Measurements from ENCODE around the gene AKAP7.

Gene AKAP7

DNA sequence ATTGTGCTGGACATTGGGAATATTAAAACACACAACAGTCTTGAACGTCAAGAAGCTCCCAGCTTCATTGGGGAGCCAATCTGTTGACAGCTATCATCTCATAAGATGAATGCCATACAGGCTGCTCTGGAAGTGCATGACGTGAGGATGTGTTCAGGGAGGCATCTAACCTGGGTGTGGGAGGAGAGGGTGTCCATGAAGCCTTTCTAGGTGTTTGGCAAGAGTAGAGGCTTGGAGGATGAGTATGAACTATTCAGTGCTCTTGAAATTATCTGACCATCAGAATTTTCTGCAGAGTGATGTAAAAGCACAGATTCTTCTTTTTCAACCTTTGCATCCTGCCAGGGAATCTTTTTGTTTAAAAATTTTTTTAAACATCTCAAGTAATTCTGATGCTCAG, 11.6 kb downstream of the AKAP7 start:
- ChIA-PET POLR2A (no interaction called here), CTCF (no interaction called here)
- no peaks in the 10 kb centered on the region for H3K4me1 ChIP-seq (ENCODE audit: control insufficient read depth, insufficient read depth, low read length)
- peaks cover 0 to 6% of the 10 kb centered on the region in 2 experiments for H3K36me3 ChIP-seq (ENCODE audit: control insufficient read depth in 2 of 2, insufficient read depth in 1 of 2, low read length in 2 of 2)
- TF ChIP-seq, protein P1, sequence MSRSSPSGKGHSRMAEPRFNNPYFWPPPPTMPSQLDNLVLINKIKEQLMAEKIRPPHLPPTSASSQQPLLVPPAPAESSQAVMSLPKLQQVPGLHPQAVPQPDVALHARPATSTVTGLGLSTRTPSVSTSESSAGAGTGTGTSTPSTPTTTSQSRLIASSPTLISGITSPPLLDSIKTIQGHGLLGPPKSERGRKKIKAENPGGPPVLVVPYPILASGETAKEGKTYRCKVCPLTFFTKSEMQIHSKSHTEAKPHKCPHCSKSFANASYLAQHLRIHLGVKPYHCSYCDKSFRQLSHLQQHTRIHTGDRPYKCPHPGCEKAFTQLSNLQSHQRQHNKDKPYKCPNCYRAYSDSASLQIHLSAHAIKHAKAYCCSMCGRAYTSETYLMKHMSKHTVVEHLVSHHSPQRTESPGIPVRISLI (tag by site-specific recombination; IDR thresholded peaks at IDR 0.05): no peak
- TF ChIP-seq ZNF335 (tag by site-specific recombination; conservative IDR thresholded peaks at IDR 0.05) (no peak), ZNF2 (tag by site-specific recombination; IDR thresholded peaks at IDR 0.05) (no peak), ZNF529 (tag by site-specific recombination; IDR thresholded peaks at IDR 0.05; ENCODE audit: insufficient replicate concordance) (no peak), REPIN1 (tag by site-specific recombination; IDR thresholded peaks at IDR 0.05; ENCODE audit: low read depth) (no peak), ZNF175 (tag by site-specific recombination; IDR thresholded peaks at IDR 0.05) (no peak), ZNF571 (tag by site-specific recombination; IDR thresholded peaks at IDR 0.05) (no peak)
- H3K9me3 ChIP-seq (ENCODE audit: control insufficient read depth, insufficient read depth, low read depth, low read length): no peaks in the 10 kb centered on the region
- H3K27ac ChIP-seq (ENCODE audit: extremely low read depth, low read depth, low read length): no peak overlapping the region
- no peak overlapping the region for H3K4me3 ChIP-seq (ENCODE audit: low read depth, low read length)

DNA sequence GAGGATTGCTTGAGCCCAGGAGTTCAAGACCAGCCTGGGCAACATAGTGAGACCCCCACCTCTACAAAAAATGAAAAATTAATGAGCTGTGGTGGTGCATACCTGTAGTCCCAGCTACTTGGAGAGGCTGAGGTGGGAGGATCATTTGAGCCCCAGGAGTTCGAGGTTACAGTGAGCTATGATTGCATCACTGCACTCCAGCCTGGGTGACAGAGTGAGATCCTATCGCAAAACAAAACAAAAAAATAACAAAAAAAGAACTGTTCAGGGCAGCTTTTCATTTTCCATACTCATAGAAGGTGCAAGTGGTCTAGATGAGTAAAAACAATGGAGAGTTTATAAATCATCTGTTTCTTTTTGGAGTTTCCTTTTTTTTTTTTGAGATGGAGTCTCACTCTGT, 21.1 kb downstream of the AKAP7 start:
- CTCF ChIA-PET: no interaction called here
- no peak for TF ChIP-seq ZNF560 (tag by site-specific recombination; IDR thresholded peaks at IDR 0.05; ENCODE audit: borderline replicate concordance)
- no peak for TF ChIP-seq SETDB1 (IDR thresholded peaks at IDR 0.05; ENCODE audit: insufficient read length, low read length)
- TF ChIP-seq SP3 (tag by site-specific recombination; IDR thresholded peaks at IDR 0.05): no peak
- TF ChIP-seq SCRT2 (tag by site-specific recombination; IDR thresholded peaks at IDR 0.05): no peak
- TF ChIP-seq ZNF830 (tag by site-specific recombination; IDR thresholded peaks at IDR 0.05; ENCODE audit: low read depth): no peak
- Histone ChIP-seq H3K4me1 (ENCODE audit: control insufficient read depth, insufficient read depth, low read length) (peaks cover 6% of the 10 kb centered on the region), H3K4me3 (ENCODE audit: low read depth, low read length) (no peak overlapping the region), H3K36me3 (ENCODE audit: control insufficient read depth in 2 of 2, insufficient read depth in 1 of 2, low read length in 2 of 2) (no peaks in the 10 kb centered on the region), H3K9me3 (ENCODE audit: control insufficient read depth, insufficient read depth, low read depth, low read length) (no peaks in the 10 kb centered on the region), H3K27ac (ENCODE audit: extremely low read depth, low read depth, low read length) (no peak overlapping the region)
- POLR2A ChIA-PET: no interaction called here

DNA sequence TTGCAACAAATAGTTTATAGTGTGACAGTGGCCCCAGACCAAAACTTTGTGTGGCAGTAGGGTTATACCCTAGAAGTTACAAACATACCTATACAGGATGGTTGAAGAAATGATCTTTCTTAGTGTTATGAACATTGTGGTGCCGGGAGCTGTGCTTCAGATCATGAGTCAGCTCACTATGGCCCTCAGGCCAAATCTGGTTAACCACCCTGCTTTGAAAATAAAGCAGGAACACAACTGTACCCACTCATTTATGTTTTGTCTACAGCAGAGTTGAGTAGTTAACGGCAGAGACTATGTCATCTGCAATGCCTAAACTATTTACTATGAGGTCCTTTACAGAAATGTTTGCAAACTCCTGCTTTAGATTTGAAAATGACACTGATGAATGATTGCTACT, 24.3 kb downstream of the AKAP7 start:
- no peaks in the 10 kb centered on the region for H3K9me3 ChIP-seq (ENCODE audit: control insufficient read depth, insufficient read depth, low read depth, low read length)
- ChIA-PET CTCF (interaction anchor here (1.1 kb wide), 1 partner anchor 275 kb away, joined by 7 read pairs; no protein-coding TSS in a partner anchor), POLR2A (interaction anchor here (0.6 kb wide), 1 partner anchor 300 kb away, joined by 5 read pairs; no protein-coding TSS in a partner anchor)
- TF ChIP-seq ZNF16 (tag by site-specific recombination; IDR thresholded peaks at IDR 0.05; ENCODE audit: low read depth) (no peak), ZNF660 (tag by site-specific recombination; IDR thresholded peaks at IDR 0.05) (0 out of 2 replicates have a peak, but pooled peaks have one; percentile 16)
- no peak overlapping the region for H3K4me3 ChIP-seq (ENCODE audit: low read depth, low read length)
- H3K36me3 ChIP-seq (ENCODE audit: control insufficient read depth in 2 of 2, insufficient read depth in 1 of 2, low read length in 2 of 2): no peaks in the 10 kb centered on the region
- peaks cover 6% of the 10 kb centered on the region for H3K4me1 ChIP-seq (ENCODE audit: control insufficient read depth, insufficient read depth, low read length)
- no peak overlapping the region for H3K27ac ChIP-seq (ENCODE audit: extremely low read depth, low read depth, low read length)

DNA sequence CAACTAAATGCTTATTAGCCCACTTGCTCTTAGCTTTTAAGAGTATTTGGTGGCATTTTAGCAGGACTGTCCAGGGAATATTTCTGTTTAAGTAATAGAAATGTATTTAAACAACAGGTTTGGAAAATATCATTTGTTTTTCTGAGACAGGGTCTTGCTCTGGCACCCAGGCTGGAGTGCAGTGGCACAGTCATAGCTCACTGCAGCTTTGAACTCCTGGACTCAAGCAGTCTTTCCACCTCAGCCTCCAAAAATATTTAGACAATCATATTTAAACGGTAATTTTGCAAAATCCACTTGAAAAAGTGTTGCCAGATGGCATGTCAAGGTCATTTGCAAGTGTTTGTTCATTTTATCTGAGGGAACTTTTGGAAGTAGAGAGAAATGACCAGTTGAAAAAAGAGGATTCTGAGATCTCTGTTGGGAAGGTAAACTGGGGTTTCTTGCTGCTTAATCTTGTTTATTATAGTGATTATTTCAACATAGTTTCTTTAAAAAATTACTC, 25.0 kb downstream of the AKAP7 start:
- Histone ChIP-seq H3K9me3 (ENCODE audit: control insufficient read depth, insufficient read depth, low read depth, low read length) (no peaks in the 10 kb centered on the region), H3K36me3 (ENCODE audit: control insufficient read depth in 2 of 2, insufficient read depth in 1 of 2, low read length in 2 of 2) (no peaks in the 10 kb centered on the region), H3K4me1 (ENCODE audit: control insufficient read depth, insufficient read depth, low read length) (peaks cover 6% of the 10 kb centered on the region), H3K27ac (ENCODE audit: extremely low read depth, low read depth, low read length) (no peak overlapping the region), H3K4me3 (ENCODE audit: low read depth, low read length) (no peak overlapping the region)
- CTCF ChIA-PET: interaction anchor here (1.1 kb wide), 1 partner anchor 275 kb away, joined by 7 read pairs; no protein-coding TSS in a partner anchor
- POLR2A ChIA-PET: no interaction called here
- TF ChIP-seq, protein P2, sequence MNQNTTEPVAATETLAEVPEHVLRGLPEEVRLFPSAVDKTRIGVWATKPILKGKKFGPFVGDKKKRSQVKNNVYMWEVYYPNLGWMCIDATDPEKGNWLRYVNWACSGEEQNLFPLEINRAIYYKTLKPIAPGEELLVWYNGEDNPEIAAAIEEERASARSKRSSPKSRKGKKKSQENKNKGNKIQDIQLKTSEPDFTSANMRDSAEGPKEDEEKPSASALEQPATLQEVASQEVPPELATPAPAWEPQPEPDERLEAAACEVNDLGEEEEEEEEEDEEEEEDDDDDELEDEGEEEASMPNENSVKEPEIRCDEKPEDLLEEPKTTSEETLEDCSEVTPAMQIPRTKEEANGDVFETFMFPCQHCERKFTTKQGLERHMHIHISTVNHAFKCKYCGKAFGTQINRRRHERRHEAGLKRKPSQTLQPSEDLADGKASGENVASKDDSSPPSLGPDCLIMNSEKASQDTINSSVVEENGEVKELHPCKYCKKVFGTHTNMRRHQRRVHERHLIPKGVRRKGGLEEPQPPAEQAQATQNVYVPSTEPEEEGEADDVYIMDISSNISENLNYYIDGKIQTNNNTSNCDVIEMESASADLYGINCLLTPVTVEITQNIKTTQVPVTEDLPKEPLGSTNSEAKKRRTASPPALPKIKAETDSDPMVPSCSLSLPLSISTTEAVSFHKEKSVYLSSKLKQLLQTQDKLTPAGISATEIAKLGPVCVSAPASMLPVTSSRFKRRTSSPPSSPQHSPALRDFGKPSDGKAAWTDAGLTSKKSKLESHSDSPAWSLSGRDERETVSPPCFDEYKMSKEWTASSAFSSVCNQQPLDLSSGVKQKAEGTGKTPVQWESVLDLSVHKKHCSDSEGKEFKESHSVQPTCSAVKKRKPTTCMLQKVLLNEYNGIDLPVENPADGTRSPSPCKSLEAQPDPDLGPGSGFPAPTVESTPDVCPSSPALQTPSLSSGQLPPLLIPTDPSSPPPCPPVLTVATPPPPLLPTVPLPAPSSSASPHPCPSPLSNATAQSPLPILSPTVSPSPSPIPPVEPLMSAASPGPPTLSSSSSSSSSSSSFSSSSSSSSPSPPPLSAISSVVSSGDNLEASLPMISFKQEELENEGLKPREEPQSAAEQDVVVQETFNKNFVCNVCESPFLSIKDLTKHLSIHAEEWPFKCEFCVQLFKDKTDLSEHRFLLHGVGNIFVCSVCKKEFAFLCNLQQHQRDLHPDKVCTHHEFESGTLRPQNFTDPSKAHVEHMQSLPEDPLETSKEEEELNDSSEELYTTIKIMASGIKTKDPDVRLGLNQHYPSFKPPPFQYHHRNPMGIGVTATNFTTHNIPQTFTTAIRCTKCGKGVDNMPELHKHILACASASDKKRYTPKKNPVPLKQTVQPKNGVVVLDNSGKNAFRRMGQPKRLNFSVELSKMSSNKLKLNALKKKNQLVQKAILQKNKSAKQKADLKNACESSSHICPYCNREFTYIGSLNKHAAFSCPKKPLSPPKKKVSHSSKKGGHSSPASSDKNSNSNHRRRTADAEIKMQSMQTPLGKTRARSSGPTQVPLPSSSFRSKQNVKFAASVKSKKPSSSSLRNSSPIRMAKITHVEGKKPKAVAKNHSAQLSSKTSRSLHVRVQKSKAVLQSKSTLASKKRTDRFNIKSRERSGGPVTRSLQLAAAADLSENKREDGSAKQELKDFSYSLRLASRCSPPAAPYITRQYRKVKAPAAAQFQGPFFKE (tag by site-specific recombination; IDR thresholded peaks at IDR 0.05; ENCODE audit: borderline replicate concordance): no peak
- no peak for TF ChIP-seq KLF16 (tag by site-specific recombination; IDR thresholded peaks at IDR 0.05)
- no peak for TF ChIP-seq ZSCAN30 (tag by site-specific recombination; IDR thresholded peaks at IDR 0.05)
- TF ChIP-seq GFI1B (tag by site-specific recombination; IDR thresholded peaks at IDR 0.05): no peak
- TF ChIP-seq, protein P3, sequence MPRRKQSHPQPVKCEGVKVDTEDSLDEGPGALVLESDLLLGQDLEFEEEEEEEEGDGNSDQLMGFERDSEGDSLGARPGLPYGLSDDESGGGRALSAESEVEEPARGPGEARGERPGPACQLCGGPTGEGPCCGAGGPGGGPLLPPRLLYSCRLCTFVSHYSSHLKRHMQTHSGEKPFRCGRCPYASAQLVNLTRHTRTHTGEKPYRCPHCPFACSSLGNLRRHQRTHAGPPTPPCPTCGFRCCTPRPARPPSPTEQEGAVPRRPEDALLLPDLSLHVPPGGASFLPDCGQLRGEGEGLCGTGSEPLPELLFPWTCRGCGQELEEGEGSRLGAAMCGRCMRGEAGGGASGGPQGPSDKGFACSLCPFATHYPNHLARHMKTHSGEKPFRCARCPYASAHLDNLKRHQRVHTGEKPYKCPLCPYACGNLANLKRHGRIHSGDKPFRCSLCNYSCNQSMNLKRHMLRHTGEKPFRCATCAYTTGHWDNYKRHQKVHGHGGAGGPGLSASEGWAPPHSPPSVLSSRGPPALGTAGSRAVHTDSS (tag by site-specific recombination; IDR thresholded peaks at IDR 0.05): no peak
- no peak for TF ChIP-seq ZNF585B (tag by site-specific recombination; IDR thresholded peaks at IDR 0.05)
- TF ChIP-seq ZNF701 (tag by site-specific recombination; IDR thresholded peaks at IDR 0.05): no peak
